ENCODE results near the gene SVIL.
"Not testable (repeated sequence)": the region's sequence is repeated elsewhere in the genome, so short reads cannot be mapped to it uniquely, and the experiment has no call there.

The SVIL gene

GRCh38 chr10:29514306-29514705 lies 120.5 kb downstream of the SVIL start:
- no peak for DNase-seq

GRCh38 chr10:29512425-29512974 lies 122.3 kb downstream of the SVIL start:
- no peak for DNase-seq

GRCh38 chr10:29511806-29512205 lies 123.0 kb downstream of the SVIL start:
- DNase-seq: not testable (repeated sequence)

GRCh38 chr10:29510483-29511157 lies 124.2 kb downstream of the SVIL start:
- DNase-seq: not testable (repeated sequence)

GRCh38 chr10:29508554-29509244 lies 126.1 kb downstream of the SVIL start:
- DNase-seq: no peak

- DNase-seq: not testable (repeated sequence)
Observed at GRCh38 chr10:29507750-29508149, 127.0 kb downstream of the SVIL start.

GRCh38 chr10:29506324-29506921 lies 128.3 kb downstream of the SVIL start:
- DNase-seq: not testable (repeated sequence)

- no peak for DNase-seq
Observed at GRCh38 chr10:29502351-29502750, 132.4 kb downstream of the SVIL start.

- DNase-seq: no peak
Observed at GRCh38 chr10:29501692-29502091, 133.1 kb downstream of the SVIL start.

GRCh38 chr10:29499993-29500537 lies 134.7 kb downstream of the SVIL start:
- no peak for DNase-seq

- DNase-seq: peak; percentile 13
Observed at GRCh38 chr10:29496341-29497162, 138.2 kb downstream of the SVIL start.

GRCh38 chr10:29495366-29495765 lies 139.4 kb downstream of the SVIL start:
- no peak for DNase-seq

- no peak for DNase-seq
Observed at GRCh38 chr10:29493697-29494096, 141.1 kb downstream of the SVIL start.

GRCh38 chr10:29492774-29493173 lies 142.0 kb downstream of the SVIL start:
- no peak for DNase-seq

GRCh38 chr10:29491918-29492317 lies 142.9 kb downstream of the SVIL start:
- DNase-seq: no peak

- not testable (repeated sequence) for DNase-seq
Observed at GRCh38 chr10:29490781-29491280, 143.9 kb downstream of the SVIL start.

GRCh38 chr10:29488471-29488870 lies 146.3 kb downstream of the SVIL start:
- DNase-seq: not testable (repeated sequence)

GRCh38 chr10:29487884-29488266 lies 146.9 kb downstream of the SVIL start:
- DNase-seq: not testable (repeated sequence)

GRCh38 chr10:29487032-29487883 lies 147.5 kb downstream of the SVIL start:
- DNase-seq: not testable (repeated sequence)

GRCh38 chr10:29486433-29486832 lies 148.3 kb downstream of the SVIL start:
- DNase-seq: no peak

GRCh38 chr10:29484677-29485076 lies 150.1 kb downstream of the SVIL start:
- DNase-seq: not testable (repeated sequence)
